ENCODE measurements around the gene DLL1.
A peak's percentile ranks its signal among the peaks of the same experiment; 100 is the strongest.

DLL1 gene

DNA sequence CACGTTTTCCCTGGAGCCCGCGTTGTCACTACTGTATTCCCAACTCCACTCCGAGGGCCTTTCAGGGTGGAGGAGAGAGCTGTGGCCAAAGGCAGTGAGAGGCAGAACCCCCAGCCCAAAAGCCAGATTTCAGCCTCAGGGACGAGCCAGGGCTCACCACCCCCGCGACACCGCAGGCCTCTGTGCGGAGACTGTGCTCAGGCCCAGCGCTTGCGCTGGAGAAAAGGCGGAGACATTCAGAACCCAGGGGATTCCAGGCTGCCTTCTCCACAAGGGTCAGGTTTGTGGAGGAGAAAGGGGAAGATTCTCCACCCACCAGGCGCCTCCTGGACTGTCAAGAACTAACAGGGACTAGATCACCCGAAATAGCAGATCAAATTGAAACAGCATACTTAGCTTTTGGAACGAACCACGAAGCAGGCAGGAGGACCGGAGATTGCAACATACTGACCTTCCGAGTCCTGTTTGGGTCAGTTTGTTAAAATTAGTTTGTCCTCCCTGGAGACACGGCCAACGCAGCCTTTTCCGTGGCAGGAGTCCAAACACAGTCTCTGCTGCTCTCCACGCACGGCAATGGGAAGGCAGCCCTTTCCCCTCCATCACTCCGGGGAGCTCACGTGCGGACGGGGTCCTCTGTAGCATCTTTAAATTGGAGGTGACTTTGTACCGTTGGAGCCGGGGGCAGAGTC is 14.4 kb downstream of the DLL1 start:
- Histone ChIP-seq H3K36me3 (ENCODE audit: control insufficient read depth, insufficient read depth, low read length) (no peaks in the 10 kb centered on the region), H3K27me3 (replicated peaks; ENCODE audit: control insufficient read depth, insufficient read depth, low read length, poor library complexity, severe bottlenecking) (no peaks in the 10 kb centered on the region), H3K4me1 (ENCODE audit: control insufficient read depth, insufficient read depth, low read length, poor library complexity, severe bottlenecking) (peaks cover 10% of the 10 kb centered on the region), H3K27ac (ENCODE audit: insufficient read depth, low read length, poor library complexity, severe bottlenecking) (no peak overlapping the region), H3K9me3 (ENCODE audit: control insufficient read depth, low read length) (no peaks in the 10 kb centered on the region), H3K4me3 (ENCODE audit: insufficient read depth, low read depth, low read length, poor library complexity, severe bottlenecking) (no peak overlapping the region)
- DNase-seq = no peak

DNA sequence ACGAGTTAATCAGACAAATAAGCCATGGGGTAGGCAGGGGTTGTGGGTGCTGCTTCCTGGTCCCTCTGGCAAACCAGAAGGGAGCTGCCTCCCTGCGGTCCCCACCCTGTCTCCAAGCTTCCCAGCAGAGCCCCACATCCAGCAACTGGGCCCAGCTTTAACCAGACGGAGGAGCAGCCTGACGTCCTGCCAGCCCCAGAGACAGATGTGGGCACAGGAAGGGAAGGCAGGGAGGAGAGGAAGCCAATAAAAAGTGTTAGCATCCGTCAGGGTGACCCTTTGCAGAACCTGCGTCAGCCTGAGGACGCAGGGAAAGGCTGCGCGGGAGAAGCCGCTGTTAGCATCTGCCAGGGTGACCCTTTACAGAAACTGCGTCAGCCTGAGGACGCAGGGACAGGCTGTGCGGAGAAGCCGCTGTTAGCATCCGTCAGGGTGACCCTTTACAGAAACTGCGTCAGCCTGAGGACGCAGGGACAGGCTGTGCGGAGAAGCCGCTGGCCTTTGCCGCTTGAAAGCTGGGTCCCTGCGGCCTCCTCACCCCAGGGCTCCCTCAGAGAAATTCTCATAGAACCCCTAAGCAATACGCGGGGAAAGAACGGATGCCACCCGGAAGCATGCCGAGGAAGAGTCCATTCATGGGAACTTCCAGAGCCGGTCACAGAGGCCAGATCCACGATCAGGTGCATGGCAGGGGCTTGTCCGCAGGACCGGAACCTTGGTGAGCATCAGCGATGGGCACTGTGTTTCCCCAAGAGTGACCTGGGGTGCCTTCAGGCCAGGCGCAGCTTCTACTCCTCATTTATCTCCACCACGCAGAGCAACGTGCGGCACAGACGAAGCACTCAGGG is 15.9 kb downstream of the DLL1 start:
- no peaks in the 10 kb centered on the region for H3K27me3 ChIP-seq (replicated peaks; ENCODE audit: control insufficient read depth, insufficient read depth, low read length, poor library complexity, severe bottlenecking)
- peaks cover 13% of the 10 kb centered on the region for H3K4me1 ChIP-seq (ENCODE audit: control insufficient read depth, insufficient read depth, low read length, poor library complexity, severe bottlenecking)
- H3K36me3 ChIP-seq (ENCODE audit: control insufficient read depth, insufficient read depth, low read length) = no peaks in the 10 kb centered on the region
- no peak for DNase-seq
- no peaks in the 10 kb centered on the region for H3K9me3 ChIP-seq (ENCODE audit: control insufficient read depth, low read length)
- H3K27ac ChIP-seq (ENCODE audit: insufficient read depth, low read length, poor library complexity, severe bottlenecking) = no peak overlapping the region
- H3K4me3 ChIP-seq (ENCODE audit: insufficient read depth, low read depth, low read length, poor library complexity, severe bottlenecking) = no peak overlapping the region

GRCh38 chr6:170273681-170274080 is 17.2 kb downstream of the DLL1 start:
- H3K4me3 ChIP-seq (ENCODE audit: insufficient read depth, low read depth, low read length, poor library complexity, severe bottlenecking) = no peak overlapping the region
- no peak for DNase-seq
- H3K4me1 ChIP-seq (ENCODE audit: control insufficient read depth, insufficient read depth, low read length, poor library complexity, severe bottlenecking) = peaks cover 13% of the 10 kb centered on the region
- H3K36me3 ChIP-seq (ENCODE audit: control insufficient read depth, insufficient read depth, low read length) = no peaks in the 10 kb centered on the region
- no peaks in the 10 kb centered on the region for H3K27me3 ChIP-seq (replicated peaks; ENCODE audit: control insufficient read depth, insufficient read depth, low read length, poor library complexity, severe bottlenecking)
- no peak overlapping the region for H3K27ac ChIP-seq (ENCODE audit: insufficient read depth, low read length, poor library complexity, severe bottlenecking)
- no peaks in the 10 kb centered on the region for H3K9me3 ChIP-seq (ENCODE audit: control insufficient read depth, low read length)

DNA sequence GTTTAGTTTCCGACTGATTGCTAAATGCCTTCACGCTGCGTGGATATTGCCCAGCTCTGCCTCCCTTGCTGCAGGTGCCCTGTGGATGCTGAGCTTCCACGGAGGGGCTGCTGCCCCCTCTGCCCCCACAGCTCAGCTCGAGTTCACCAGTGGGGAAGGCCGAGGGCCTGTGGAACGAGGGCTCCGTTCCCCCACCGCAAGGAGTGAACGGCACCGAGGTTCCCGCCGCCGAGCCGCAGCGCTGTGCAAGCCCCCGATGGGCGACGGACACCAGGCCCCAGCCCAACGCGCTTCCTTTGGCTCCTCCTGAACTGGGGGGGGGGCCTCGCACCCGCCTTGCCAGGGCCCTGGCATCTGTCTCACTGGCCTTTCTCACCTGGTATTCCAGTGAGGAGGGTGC is 17.7 kb downstream of the DLL1 start:
- DNase-seq = no peak
- Histone ChIP-seq H3K4me1 (ENCODE audit: control insufficient read depth, insufficient read depth, low read length, poor library complexity, severe bottlenecking) (peaks cover 13% of the 10 kb centered on the region), H3K4me3 (ENCODE audit: insufficient read depth, low read depth, low read length, poor library complexity, severe bottlenecking) (no peak overlapping the region), H3K27ac (ENCODE audit: insufficient read depth, low read length, poor library complexity, severe bottlenecking) (no peak overlapping the region), H3K27me3 (replicated peaks; ENCODE audit: control insufficient read depth, insufficient read depth, low read length, poor library complexity, severe bottlenecking) (no peaks in the 10 kb centered on the region), H3K9me3 (ENCODE audit: control insufficient read depth, low read length) (no peaks in the 10 kb centered on the region), H3K36me3 (ENCODE audit: control insufficient read depth, insufficient read depth, low read length) (no peaks in the 10 kb centered on the region)

DNA sequence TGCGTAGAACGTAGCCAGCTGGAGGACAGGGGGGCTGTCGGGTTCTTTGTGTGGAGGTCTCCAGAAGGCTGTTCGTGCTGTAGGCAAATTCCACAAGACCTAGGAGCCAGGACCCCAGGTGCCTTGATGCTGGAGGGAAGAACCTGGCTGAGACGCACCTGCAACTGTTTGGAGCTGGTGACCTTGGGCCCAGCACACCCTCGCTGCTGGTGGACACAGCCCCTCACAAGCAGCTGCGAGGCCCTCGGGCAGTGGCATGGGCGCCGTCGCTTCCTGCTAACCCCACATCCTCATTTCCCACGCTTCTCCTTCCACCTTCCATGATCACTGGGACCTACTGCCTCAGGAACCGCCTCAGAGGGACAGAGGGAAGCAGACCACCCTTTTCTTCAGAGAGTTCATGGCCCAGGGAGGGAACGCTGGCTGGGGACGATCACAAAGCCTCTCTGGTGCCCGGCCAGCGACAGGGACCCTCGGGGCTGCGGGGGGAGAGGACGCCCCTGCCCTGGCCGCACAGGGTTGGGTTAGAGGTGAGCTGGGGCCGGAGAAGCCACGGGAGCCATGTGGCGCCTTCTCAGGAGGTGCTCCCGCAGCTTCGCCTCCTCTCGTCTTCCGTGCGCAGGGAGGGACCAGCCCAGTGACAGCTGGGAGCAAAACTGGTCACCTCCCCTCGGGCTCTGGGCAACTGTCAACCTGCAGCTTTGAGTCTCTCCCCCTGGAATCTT is 18.4 kb downstream of the DLL1 start:
- H3K27ac ChIP-seq (ENCODE audit: insufficient read depth, low read length, poor library complexity, severe bottlenecking) = peak overlapping the region; percentile 44
- H3K36me3 ChIP-seq (ENCODE audit: control insufficient read depth, insufficient read depth, low read length) = no peaks in the 10 kb centered on the region
- DNase-seq = no peak

GRCh38 chr6:170271771-170272314 is 19.0 kb downstream of the DLL1 start:
- peak overlapping the region; percentile 52 for H3K4me3 ChIP-seq (ENCODE audit: insufficient read depth, low read depth, low read length, poor library complexity, severe bottlenecking)
- H3K27ac ChIP-seq (ENCODE audit: insufficient read depth, low read length, poor library complexity, severe bottlenecking) = peak overlapping the region; percentile 44
- H3K9me3 ChIP-seq (ENCODE audit: control insufficient read depth, low read length) = no peaks in the 10 kb centered on the region
- H3K36me3 ChIP-seq (ENCODE audit: control insufficient read depth, insufficient read depth, low read length) = no peaks in the 10 kb centered on the region
- no peaks in the 10 kb centered on the region for H3K27me3 ChIP-seq (replicated peaks; ENCODE audit: control insufficient read depth, insufficient read depth, low read length, poor library complexity, severe bottlenecking)
- DNase-seq = peak; percentile 44 to 61 (median 58)
- peaks cover 13% of the 10 kb centered on the region for H3K4me1 ChIP-seq (ENCODE audit: control insufficient read depth, insufficient read depth, low read length, poor library complexity, severe bottlenecking)

More for the DNA sequence above, 18.4 kb downstream of the DLL1 start:
- Histone ChIP-seq H3K27me3 (replicated peaks; ENCODE audit: control insufficient read depth, insufficient read depth, low read length, poor library complexity, severe bottlenecking) (no peaks in the 10 kb centered on the region), H3K9me3 (ENCODE audit: control insufficient read depth, low read length) (no peaks in the 10 kb centered on the region), H3K4me1 (ENCODE audit: control insufficient read depth, insufficient read depth, low read length, poor library complexity, severe bottlenecking) (peaks cover 13% of the 10 kb centered on the region), H3K4me3 (ENCODE audit: insufficient read depth, low read depth, low read length, poor library complexity, severe bottlenecking) (peak overlapping the region; percentile 52)

DNA sequence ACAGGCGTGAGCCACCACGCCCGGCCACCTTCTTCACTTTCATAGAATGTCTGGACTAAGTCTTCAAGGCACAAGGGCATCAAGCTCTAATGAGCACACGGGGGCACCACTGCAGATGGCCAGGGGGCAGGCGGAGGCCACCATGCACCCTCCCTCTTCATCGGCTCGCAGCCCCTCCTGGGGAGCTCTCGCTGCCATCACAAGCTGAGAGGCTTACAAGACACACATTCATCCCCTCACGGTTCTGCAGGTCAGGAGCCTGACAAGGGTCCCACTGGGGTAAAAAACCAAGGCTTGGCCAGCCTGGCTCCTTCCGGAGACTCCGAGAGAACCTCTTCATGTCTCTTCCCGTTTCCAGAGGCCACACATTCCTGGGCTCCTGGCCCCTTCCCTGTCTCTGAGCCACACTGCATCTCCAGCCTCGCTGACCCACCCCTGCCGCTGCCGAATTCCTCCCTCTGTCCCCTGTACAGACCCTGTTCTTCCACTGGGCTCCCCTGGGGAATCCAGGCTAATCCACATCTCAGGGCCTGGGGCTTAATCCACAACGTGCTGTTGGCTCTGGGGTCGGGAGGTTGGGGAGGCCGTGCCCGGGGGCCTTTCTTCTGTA is 19.8 kb downstream of the DLL1 start:
- no peak for DNase-seq
- no peaks in the 10 kb centered on the region for H3K27me3 ChIP-seq (replicated peaks; ENCODE audit: control insufficient read depth, insufficient read depth, low read length, poor library complexity, severe bottlenecking)
- no peaks in the 10 kb centered on the region for H3K36me3 ChIP-seq (ENCODE audit: control insufficient read depth, insufficient read depth, low read length)
- H3K9me3 ChIP-seq (ENCODE audit: control insufficient read depth, low read length) = no peaks in the 10 kb centered on the region
- H3K4me3 ChIP-seq (ENCODE audit: insufficient read depth, low read depth, low read length, poor library complexity, severe bottlenecking) = peak overlapping the region; percentile 52
- peak overlapping the region; percentile 44 for H3K27ac ChIP-seq (ENCODE audit: insufficient read depth, low read length, poor library complexity, severe bottlenecking)
- H3K4me1 ChIP-seq (ENCODE audit: control insufficient read depth, insufficient read depth, low read length, poor library complexity, severe bottlenecking) = peaks cover 13% of the 10 kb centered on the region

GRCh38 chr6:170269846-170270541 is 20.9 kb downstream of the DLL1 start:
- no peaks in the 10 kb centered on the region for H3K36me3 ChIP-seq (ENCODE audit: control insufficient read depth, insufficient read depth, low read length)

GRCh38 chr6:170269151-170269845 is 21.6 kb downstream of the DLL1 start:
- no peaks in the 10 kb centered on the region for H3K27me3 ChIP-seq (replicated peaks; ENCODE audit: control insufficient read depth, insufficient read depth, low read length, poor library complexity, severe bottlenecking)
- no peak overlapping the region for H3K27ac ChIP-seq (ENCODE audit: insufficient read depth, low read length, poor library complexity, severe bottlenecking)
- H3K36me3 ChIP-seq (ENCODE audit: control insufficient read depth, insufficient read depth, low read length) = no peaks in the 10 kb centered on the region
- peaks cover 13% of the 10 kb centered on the region for H3K4me1 ChIP-seq (ENCODE audit: control insufficient read depth, insufficient read depth, low read length, poor library complexity, severe bottlenecking)
- no peaks in the 10 kb centered on the region for H3K9me3 ChIP-seq (ENCODE audit: control insufficient read depth, low read length)
- DNase-seq = no peak
- H3K4me3 ChIP-seq (ENCODE audit: insufficient read depth, low read depth, low read length, poor library complexity, severe bottlenecking) = no peak overlapping the region

More at GRCh38 chr6:170269846-170270541, 20.9 kb downstream of the DLL1 start:
- Histone ChIP-seq H3K4me1 (ENCODE audit: control insufficient read depth, insufficient read depth, low read length, poor library complexity, severe bottlenecking) (peaks cover 13% of the 10 kb centered on the region), H3K27ac (ENCODE audit: insufficient read depth, low read length, poor library complexity, severe bottlenecking) (no peak overlapping the region), H3K9me3 (ENCODE audit: control insufficient read depth, low read length) (no peaks in the 10 kb centered on the region), H3K27me3 (replicated peaks; ENCODE audit: control insufficient read depth, insufficient read depth, low read length, poor library complexity, severe bottlenecking) (no peaks in the 10 kb centered on the region), H3K4me3 (ENCODE audit: insufficient read depth, low read depth, low read length, poor library complexity, severe bottlenecking) (no peak overlapping the region)
- no peak for DNase-seq

Data from effector memory CD4-positive, alpha-beta T cell (primary cell).